Measurements from ENCODE around the gene PCDHGC4.

PCDHGC4 gene

DNA sequence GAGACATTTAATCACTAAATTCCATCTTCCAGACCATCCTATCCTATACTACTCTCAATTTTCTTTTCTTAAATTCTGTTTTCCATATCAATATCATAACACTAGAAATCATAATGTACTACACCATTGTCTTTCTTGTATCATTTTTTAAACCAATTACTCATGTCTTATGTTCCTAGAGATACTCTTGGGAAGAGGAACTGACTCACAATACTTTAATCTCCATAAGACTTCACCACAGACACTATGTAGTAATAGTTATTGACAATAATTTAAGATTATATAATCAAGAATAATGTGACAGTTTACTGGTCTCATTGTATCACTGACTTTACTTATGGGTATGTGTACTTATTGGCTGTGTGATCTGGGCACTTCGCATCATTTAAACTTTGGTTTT lies 47.9 kb downstream of the PCDHGC4 start:
- DNase-seq = no peak

DNA sequence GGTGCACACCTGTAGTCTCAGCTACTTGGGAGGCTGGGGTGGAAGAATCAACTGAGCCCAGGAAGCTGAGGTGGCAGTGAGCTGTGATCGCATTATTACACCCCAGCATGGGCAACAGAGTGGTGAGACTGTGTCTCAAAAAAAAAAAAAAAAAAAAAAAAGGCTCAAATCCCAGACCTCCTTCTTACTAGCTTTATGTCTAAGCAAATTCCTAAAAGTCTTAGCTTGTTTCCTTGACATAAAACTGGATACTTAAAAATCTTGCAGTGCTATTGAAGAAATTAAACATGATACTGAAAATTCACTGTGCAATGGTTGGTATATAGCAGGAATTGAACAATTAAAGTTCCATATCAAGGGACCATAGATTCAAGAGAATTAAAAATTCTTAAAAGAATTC lies 49.1 kb downstream of the PCDHGC4 start:
- no peak for DNase-seq

DNA sequence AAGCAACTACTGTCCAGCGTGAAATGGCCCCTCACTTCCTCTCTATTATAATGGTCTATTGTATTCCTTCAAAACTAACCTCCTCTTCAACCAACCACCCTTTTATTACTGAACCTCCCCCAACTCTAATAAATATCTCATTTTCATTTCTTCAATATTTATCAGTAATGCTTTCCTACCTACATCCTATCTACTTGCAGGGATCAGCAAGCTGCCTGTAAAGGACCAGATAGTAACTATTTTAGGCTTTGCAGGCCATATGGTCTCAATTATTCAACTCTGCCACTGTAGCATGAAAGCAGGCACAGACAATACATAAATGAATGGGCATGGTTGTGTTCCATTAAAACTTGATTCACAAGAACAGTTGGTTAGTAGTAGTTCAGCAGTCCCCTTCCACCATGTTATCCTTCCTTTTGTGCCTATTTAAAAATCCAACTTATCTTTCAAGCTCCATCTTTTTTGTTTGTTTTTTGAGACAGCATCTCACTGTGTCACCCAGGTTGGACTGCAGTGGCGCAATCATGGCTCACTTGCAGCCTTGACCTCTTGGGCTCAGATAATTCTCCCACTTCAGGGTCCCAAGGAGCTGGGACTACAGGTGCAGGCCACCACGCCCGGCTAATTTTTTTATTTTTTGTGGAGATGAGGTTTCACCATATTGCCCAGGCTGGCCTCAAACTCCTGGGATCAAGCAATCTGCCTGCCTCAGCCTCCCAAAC lies 49.8 kb downstream of the PCDHGC4 start:
- DNase-seq = no peak
